Epithelial cell of esophagus (primary cell): ENCODE data around the gene RAD51B.
"Not testable (repeated sequence)": the region's sequence is repeated elsewhere in the genome, so short reads cannot be mapped to it uniquely, and the experiment has no call there.

Experiments
- DNase-seq: peaks from one replicate; pipeline ENCODE4 v3.0.0; 2010; ENCODE audit warnings: low read depth
- H3K4me3 ChIP-seq: 2 replicates; pipeline ENCODE4 v1.5.1; 2011; ENCODE audit warnings: mild to moderate bottlenecking, low read length, control low read depth
- TF ChIP-seq, protein P1 (sequence below): IDR thresholded peaks from 2 replicates; pipeline ENCODE4 v1.5.1; 2011; ENCODE audit warnings: low read depth, mild to moderate bottlenecking, low read length, control low read depth, inconsistent platforms; ENCODE audit not compliant: insufficient read depth; ENCODE audit errors: missing control alignments

The RAD51B gene

DNA sequence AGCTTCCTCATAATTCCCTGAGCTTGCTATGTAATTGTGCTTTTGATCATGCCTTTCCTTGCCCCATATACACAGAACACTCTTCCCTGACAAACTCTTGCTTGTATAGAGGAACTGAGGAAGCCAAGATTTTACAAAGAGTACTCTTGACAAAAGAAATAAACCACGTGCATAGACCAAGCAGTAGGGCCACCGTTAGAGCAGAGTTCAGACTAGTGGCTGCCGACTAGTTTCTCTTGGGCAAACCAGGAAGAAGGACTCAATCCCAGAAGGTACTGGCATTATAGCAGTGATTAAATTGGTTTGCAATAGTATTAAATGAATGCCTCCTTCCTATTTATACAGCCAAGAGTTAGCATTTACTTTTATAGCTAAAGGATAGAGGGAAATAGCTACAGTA, 146.1 kb downstream of the RAD51B start:
- no peak for DNase-seq
- H3K4me3 ChIP-seq, result no peak overlapping the region
- TF ChIP-seq, protein P1, sequence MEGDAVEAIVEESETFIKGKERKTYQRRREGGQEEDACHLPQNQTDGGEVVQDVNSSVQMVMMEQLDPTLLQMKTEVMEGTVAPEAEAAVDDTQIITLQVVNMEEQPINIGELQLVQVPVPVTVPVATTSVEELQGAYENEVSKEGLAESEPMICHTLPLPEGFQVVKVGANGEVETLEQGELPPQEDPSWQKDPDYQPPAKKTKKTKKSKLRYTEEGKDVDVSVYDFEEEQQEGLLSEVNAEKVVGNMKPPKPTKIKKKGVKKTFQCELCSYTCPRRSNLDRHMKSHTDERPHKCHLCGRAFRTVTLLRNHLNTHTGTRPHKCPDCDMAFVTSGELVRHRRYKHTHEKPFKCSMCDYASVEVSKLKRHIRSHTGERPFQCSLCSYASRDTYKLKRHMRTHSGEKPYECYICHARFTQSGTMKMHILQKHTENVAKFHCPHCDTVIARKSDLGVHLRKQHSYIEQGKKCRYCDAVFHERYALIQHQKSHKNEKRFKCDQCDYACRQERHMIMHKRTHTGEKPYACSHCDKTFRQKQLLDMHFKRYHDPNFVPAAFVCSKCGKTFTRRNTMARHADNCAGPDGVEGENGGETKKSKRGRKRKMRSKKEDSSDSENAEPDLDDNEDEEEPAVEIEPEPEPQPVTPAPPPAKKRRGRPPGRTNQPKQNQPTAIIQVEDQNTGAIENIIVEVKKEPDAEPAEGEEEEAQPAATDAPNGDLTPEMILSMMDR, result no peak

DNA sequence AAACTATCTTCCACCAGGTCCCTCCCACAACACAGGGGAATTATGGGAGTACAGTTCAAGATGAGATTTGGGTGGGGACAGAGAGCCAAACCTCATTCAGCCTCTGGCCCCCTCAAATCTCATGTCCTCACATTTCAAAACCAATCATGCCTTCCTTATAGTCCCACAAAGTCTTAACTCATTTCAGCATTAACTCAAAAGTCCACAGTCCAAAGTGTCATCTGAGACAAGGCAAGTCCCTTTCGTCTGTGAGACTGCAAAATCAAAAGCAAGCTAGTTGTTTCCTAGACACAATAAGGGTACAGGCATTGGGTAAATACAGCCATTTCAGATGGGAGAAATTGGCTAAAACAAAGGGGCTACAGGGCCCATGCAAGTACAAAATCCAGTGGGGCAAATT, 147.6 kb downstream of the RAD51B start:
- DNase-seq, result no peak
- TF ChIP-seq, protein P1, result no peak
- H3K4me3 ChIP-seq, result no peak overlapping the region

DNA sequence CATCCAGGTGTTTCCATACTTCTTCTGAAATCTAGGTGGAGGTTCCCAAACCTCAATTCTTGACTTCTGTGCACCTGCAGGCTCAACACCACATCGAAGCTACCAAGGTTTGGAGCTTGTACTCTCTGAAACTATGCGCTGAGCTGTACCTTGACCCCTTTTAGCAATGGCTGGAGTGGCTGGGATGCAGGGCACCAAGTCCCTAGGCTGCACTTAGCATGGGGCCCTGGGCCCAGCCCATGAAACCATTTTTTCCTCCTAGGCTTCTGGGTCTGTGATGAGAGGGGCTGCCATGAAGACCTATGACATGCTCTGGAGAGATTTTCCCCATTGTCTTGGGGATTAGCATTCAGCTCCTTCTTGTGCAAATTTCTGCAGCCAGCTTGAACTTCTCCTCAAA, 148.4 kb downstream of the RAD51B start:
- not testable (repeated sequence) for DNase-seq, H3K4me3 ChIP-seq

DNA sequence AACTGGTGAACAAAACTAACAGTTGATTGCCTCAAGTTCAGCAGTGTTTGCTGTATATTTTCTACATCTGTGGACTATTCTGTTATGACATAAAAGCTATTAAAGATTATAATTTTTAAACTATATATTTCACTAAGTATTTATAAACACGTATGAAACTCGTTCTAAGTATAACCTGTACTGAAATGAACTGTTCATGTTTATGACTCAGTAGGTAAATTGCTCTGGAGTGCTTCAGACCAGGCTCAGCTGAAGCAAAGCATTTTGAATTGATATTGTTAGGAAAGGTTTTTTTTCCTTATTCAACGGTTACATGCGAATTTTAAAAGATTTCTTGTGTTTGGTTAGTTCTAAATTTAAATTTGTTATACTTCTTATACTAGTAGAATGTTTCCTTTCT, 151.3 kb downstream of the RAD51B start:
- peak; percentile 59 for DNase-seq
- TF ChIP-seq, protein P1, result no peak
- no peak overlapping the region for H3K4me3 ChIP-seq

DNA sequence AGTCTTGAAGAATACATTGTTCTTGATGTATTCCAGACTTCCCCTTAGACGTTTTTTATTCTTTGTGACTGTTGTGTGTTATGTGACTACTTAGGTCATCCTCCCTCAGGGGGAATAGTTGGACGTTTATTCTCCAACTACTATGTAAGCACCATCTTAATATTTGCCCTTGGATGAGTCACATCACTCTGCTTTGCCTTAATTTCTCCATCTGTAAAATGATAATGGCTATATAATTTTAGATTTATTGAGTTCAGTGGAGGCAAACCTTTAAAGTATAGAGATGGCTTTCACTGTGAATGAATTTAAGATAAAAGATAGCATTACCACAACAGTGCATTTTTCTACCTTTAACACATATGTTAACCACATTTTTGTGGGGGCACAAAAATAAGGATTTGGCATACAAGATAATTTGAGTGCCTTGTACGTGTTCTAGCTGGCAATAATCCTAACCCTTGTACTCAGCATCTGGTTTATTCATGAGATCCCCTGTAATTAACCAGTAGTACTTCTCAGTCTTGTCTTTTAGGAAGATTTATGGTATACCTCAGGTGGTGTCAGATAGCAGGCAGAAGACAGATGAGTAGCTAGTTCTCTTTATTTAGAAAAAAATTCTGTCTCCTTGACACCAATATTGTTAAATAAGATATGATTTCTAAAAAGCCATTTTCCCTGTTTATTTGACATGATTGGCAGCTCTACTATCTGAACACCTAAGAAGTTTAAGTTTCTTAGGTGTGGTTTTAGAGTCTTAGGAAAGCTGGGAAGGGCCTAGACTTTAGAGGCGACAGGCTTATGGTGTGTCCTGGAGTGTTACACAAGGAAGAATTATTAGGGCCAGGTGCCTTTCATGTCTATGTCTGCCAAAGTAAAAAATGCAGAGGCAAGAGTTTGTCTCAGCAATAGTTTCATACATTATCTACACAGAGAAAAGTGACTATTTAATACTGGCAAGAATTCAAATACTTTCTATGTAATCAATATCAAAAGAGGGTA, 152.3 kb downstream of the RAD51B start:
- H3K4me3 ChIP-seq, result no peak overlapping the region
- peak; percentile 86 for DNase-seq
- TF ChIP-seq, protein P1, result no peak

DNA sequence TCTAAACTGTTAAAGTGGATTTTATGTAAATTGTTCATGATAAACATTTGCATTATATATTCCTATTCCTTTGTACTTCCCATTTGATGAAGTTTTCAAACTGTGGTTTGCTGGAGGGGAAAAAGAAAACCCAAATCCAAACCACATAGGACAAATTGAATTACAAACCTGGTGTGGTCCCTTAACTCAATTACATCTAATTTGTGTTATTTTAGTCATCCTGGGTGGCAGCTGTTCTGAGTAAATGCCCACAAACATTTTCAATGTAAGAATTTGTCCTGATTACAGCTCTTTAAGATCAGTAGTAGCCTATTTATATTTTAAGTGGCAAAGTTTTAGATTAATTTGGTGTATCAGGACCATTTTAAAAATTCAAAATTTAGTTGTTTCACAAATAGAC, 153.9 kb downstream of the RAD51B start:
- no peak for DNase-seq
- no peak overlapping the region for H3K4me3 ChIP-seq
- TF ChIP-seq, protein P1, result no peak

DNA sequence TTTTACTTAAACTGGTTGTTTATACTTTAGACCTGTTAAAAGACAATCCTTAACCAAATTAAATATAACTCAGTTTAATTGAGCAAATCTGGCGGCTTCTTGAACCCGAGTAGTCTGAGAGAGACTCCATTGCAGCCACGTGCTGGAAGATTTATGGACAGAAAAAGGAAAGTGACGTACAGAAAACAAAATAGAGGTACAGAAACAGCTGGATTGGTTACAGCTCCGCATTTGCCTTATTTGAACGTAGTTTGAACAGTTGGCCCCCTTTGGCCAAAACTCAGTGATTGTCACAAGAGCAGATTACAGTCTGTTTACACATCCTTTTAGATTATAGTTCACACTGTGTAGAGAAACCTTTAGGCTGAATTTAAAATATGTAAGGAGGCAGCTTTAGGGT, 155.9 kb downstream of the RAD51B start:
- DNase-seq, result no peak
- TF ChIP-seq, protein P1, result no peak
- H3K4me3 ChIP-seq, result no peak overlapping the region
